HG03439 (cell line): ENCODE results near the gene CYRIA.

ENCODE experiments used
- ATAC-seq: cut with Tn5 transposase; IDR thresholded peaks from one replicate; pipeline ENCODE4 v1.9.1; 2021; ENCODE audit warnings: mild to moderate bottlenecking, moderate library complexity; ENCODE audit not compliant: unreplicated experiment

The CYRIA gene

GRCh38 chr2:16652296-16653082 lies 13.1 kb downstream of the CYRIA start:
- ATAC-seq: no peak

- ATAC-seq: no peak
Measured at GRCh38 chr2:16650287-16651249, 15.1 kb downstream of the CYRIA start.

- no peak for ATAC-seq
Measured at GRCh38 chr2:16649353-16650286, 16.0 kb downstream of the CYRIA start.

- no peak for ATAC-seq
Measured at GRCh38 chr2:16647992-16648617, 17.5 kb downstream of the CYRIA start.

GRCh38 chr2:16645775-16646559 lies 19.7 kb downstream of the CYRIA start:
- ATAC-seq: no peak

- no peak for ATAC-seq
Measured at GRCh38 chr2:16645088-16645487, 20.5 kb downstream of the CYRIA start.

GRCh38 chr2:16644221-16644925 lies 21.3 kb downstream of the CYRIA start:
- ATAC-seq: no peak

- no peak for ATAC-seq
Measured at GRCh38 chr2:16643099-16643498, 22.5 kb downstream of the CYRIA start.

GRCh38 chr2:16642088-16642487 lies 23.5 kb downstream of the CYRIA start:
- no peak for ATAC-seq

- no peak for ATAC-seq
Measured at GRCh38 chr2:16641509-16641908, 24.1 kb downstream of the CYRIA start.

- no peak for ATAC-seq
Measured at GRCh38 chr2:16640867-16641266, 24.8 kb downstream of the CYRIA start.

GRCh38 chr2:16640001-16640700 lies 25.5 kb downstream of the CYRIA start:
- ATAC-seq: no peak

GRCh38 chr2:16639431-16639830 lies 26.2 kb downstream of the CYRIA start:
- no peak for ATAC-seq

- no peak for ATAC-seq
Measured at GRCh38 chr2:16638946-16639345, 26.7 kb downstream of the CYRIA start.

GRCh38 chr2:16637304-16637703 lies 28.3 kb downstream of the CYRIA start:
- ATAC-seq: no peak

- no peak for ATAC-seq
Measured at GRCh38 chr2:16635791-16636699, 29.6 kb downstream of the CYRIA start.
